Esophagus muscularis mucosa (tissue), 4 donors: ENCODE data around the gene CNKSR1. TPM values are rescaled to one million over a fixed set of nuclear protein-coding genes. Genes with fewer than 3 reads are reported as not detected.

Source experiments
- DNase-seq: peaks from one replicate; pipeline ENCODE4 v3.0.0-alpha.2; 2017; ENCODE audit errors: extremely low spot score
- H3K27ac ChIP-seq, 4 donors: fragments of 200-600 bp; sonication (generic); replicated peaks in 1 of 4; 1 replicate in 3 of 4; 2 replicates in 1 of 4; pipeline ENCODE4 v1.5.1; 2016 to 2019; ENCODE audit warnings: mild to moderate bottlenecking in 1 of 4
- H3K27me3 ChIP-seq, 4 donors: fragments of 200-600 bp; sonication (generic); one replicate each; pipeline versions ENCODE4 v1.5.1 to v1.6.0; 2016 to 2019
- H3K36me3 ChIP-seq, 4 donors: fragments of 200-600 bp; sonication (generic); one replicate each; pipeline ENCODE4 v1.5.1; 2016 to 2019
- H3K4me1 ChIP-seq, 4 donors: fragments of 200-600 bp; sonication (generic); one replicate each; pipeline ENCODE4 v1.5.1; 2016 to 2019
- H3K4me3 ChIP-seq, 4 donors: fragments of 200-600 bp; sonication (generic); 1 replicate in 2 of 4; 2 replicates in 2 of 4; pipeline ENCODE4 v1.5.1; 2016 to 2019; ENCODE audit warnings: mild to moderate bottlenecking in 4 of 4, moderate library complexity in 1 of 4
- H3K9me3 ChIP-seq, 4 donors: fragments of 200-600 bp; sonication (generic); 1 replicate in 3 of 4; 2 replicates in 1 of 4; pipeline ENCODE4 v1.5.1; 2016 to 2019
- CTCF ChIP-seq, 3 experiments: fragments of 200-600 bp in 2 of 3; fragments of 450-650 bp in 1 of 3; sonication (generic) in 2 of 3; IDR thresholded peaks; one replicate each; pipeline ENCODE4 v1.5.1; 2017 to 2019; ENCODE audit warnings: antibody characterized with exemption in 3 of 3, mild to moderate bottlenecking in 2 of 3, moderate library complexity in 1 of 3
- EP300 ChIP-seq: sonication (generic); formaldehyde crosslinking; IDR thresholded peaks from one replicate; pipeline ENCODE4 v1.6.1; 2017; ENCODE audit warnings: antibody characterized with exemption
- POLR2A ChIP-seq: fragments of 450-650 bp; IDR thresholded peaks from one replicate; pipeline ENCODE4 v1.6.1; 2017; ENCODE audit warnings: antibody characterized with exemption, moderate library complexity, mild to moderate bottlenecking, low read depth
- POLR2AphosphoS5 ChIP-seq, 2 donors: sonication (generic); formaldehyde crosslinking; IDR thresholded peaks; one replicate each; pipeline ENCODE4 v1.6.1; 2017; ENCODE audit warnings: antibody characterized with exemption in 2 of 2
- WGBS: methylation state at CpG from one replicate; pipeline ENCODE4 v1.1.5; 2018; 5-methylcytosine and 5-hydroxymethylcytosine counted together
- intact Hi-C: fragments of 100-400 bp; cut with DNase I; formaldehyde crosslinking; loops from one replicate; pipeline ENCODE4 v1.15.1; 2023
- total RNA-seq, 4 donors: library from RNA; depleted of rRNA; stranded (reverse); fragments of >200 nt; gene quantifications; one replicate each; pipeline versions ENCODE4 v1.1.0 to v1.2.1, GENCODE V29; 2016

Gene CNKSR1
- total RNA-seq, 4 donors from 2014 or later = 1.4 to 2.6 (median 1.9) TPM

GRCh38 chr1:26184883-26185282 lies 7.6 kb downstream of the CNKSR1 start:
- H3K4me1 ChIP-seq = no peaks in the 10 kb centered on the region
- intact Hi-C loops = no loop called here
- no peaks in the 10 kb centered on the region for H3K27me3 ChIP-seq
- no peak for DNase-seq
- no peaks in the 10 kb centered on the region for H3K9me3 ChIP-seq
- TF ChIP-seq EP300 (no peak), CTCF (IDR thresholded peaks at IDR 0.05) (no peak), POLR2AphosphoS5 (IDR thresholded peaks at IDR 0.05) (no peak), POLR2A (no peak)
- H3K36me3 ChIP-seq = peaks cover 0 to 3% (median 0%) of the 10 kb centered on the region in 4 donors
- H3K27ac ChIP-seq = no peak overlapping the region
- H3K4me3 ChIP-seq = no peak overlapping the region
- WGBS = 92% methylated on average over 19 of the region's 21 CpGs

GRCh38 chr1:26187882-26188281 lies 10.6 kb downstream of the CNKSR1 start:
- no peaks in the 10 kb centered on the region for H3K36me3 ChIP-seq
- no peak for TF ChIP-seq CTCF (IDR thresholded peaks at IDR 0.05)
- TF ChIP-seq EP300 = no peak
- no peak for TF ChIP-seq POLR2A
- TF ChIP-seq POLR2AphosphoS5 (IDR thresholded peaks at IDR 0.05) = no peak
- no peak for DNase-seq
- no peaks in the 10 kb centered on the region for H3K9me3 ChIP-seq
- intact Hi-C loops = no loop called here
- no peak overlapping the region for H3K27ac ChIP-seq
- no peak overlapping the region for H3K4me3 ChIP-seq
- no peaks in the 10 kb centered on the region for H3K4me1 ChIP-seq
- 92% methylated on average over 6 of the region's 6 CpGs for WGBS
- H3K27me3 ChIP-seq = no peaks in the 10 kb centered on the region

- Histone ChIP-seq H3K4me1 (no peaks in the 10 kb centered on the region), H3K36me3 (no peaks in the 10 kb centered on the region), H3K27me3 (no peaks in the 10 kb centered on the region), H3K27ac (no peak overlapping the region), H3K9me3 (no peaks in the 10 kb centered on the region), H3K4me3 (no peak overlapping the region)
- 87% methylated on average over 7 of the region's 8 CpGs for WGBS
- no peak for TF ChIP-seq POLR2A
- TF ChIP-seq POLR2AphosphoS5 (IDR thresholded peaks at IDR 0.05) = no peak
- no peak for TF ChIP-seq CTCF (IDR thresholded peaks at IDR 0.05)
- TF ChIP-seq EP300 = no peak
- intact Hi-C loops = no loop called here
- no peak for DNase-seq
Measured at GRCh38 chr1:26188477-26188876, 11.2 kb downstream of the CNKSR1 start.

- H3K4me1 ChIP-seq = no peaks in the 10 kb centered on the region
- H3K27me3 ChIP-seq = no peaks in the 10 kb centered on the region
- no peak overlapping the region for H3K27ac ChIP-seq
- H3K9me3 ChIP-seq = no peaks in the 10 kb centered on the region
- no peak for DNase-seq
- WGBS = 73% methylated on average over 4 of the region's 6 CpGs
- no peaks in the 10 kb centered on the region for H3K36me3 ChIP-seq
- intact Hi-C loops = no loop called here
- TF ChIP-seq POLR2AphosphoS5 (IDR thresholded peaks at IDR 0.05) = no peak
- TF ChIP-seq EP300 = no peak
- no peak for TF ChIP-seq POLR2A
- no peak for TF ChIP-seq CTCF (IDR thresholded peaks at IDR 0.05)
- no peak overlapping the region for H3K4me3 ChIP-seq
Measured at GRCh38 chr1:26189331-26189730, 12.0 kb downstream of the CNKSR1 start.

- TF ChIP-seq EP300 (no peak), POLR2AphosphoS5 (IDR thresholded peaks at IDR 0.05) (no peak), POLR2A (no peak), CTCF (IDR thresholded peaks at IDR 0.05) (no peak)
- H3K9me3 ChIP-seq = no peaks in the 10 kb centered on the region
- H3K36me3 ChIP-seq = no peaks in the 10 kb centered on the region
- intact Hi-C loops = no loop called here
- no peak for DNase-seq
- no peaks in the 10 kb centered on the region for H3K27me3 ChIP-seq
- H3K27ac ChIP-seq = no peak overlapping the region
- no peak overlapping the region for H3K4me3 ChIP-seq
- WGBS = 87% methylated on average over 7 of the region's 7 CpGs
- no peaks in the 10 kb centered on the region for H3K4me1 ChIP-seq
Measured at GRCh38 chr1:26189751-26190275, 12.5 kb downstream of the CNKSR1 start.
